ENCODE results near the gene IGSF8.

Gene IGSF8

GRCh38 chr1:160104486-160104885, 6.1 kb upstream of the IGSF8 start:
- no peaks in the 10 kb centered on the region for H3K79me2 ChIP-seq (ENCODE audit: low read length)
- peaks cover 32% of the 10 kb centered on the region for H3K4me1 ChIP-seq (ENCODE audit: low read length)
- no peaks in the 10 kb centered on the region for H4K20me1 ChIP-seq (ENCODE audit: insufficient read depth, low read length)
- TF ChIP-seq EZH2phosphoT487 (IDR thresholded peaks at IDR 0.05; ENCODE audit: low read depth) (no peak), CTCF (IDR thresholded peaks at IDR 0.05; ENCODE audit: low read depth, low read length) (no peak)
- no peak overlapping the region for H2AFZ ChIP-seq (ENCODE audit: low read depth, low read length)
- H3K4me3 ChIP-seq (ENCODE audit: low read length), result no peak overlapping the region
- no peak overlapping the region for H3K9ac ChIP-seq (ENCODE audit: low read length)
- no peaks in the 10 kb centered on the region for H3K9me3 ChIP-seq (ENCODE audit: insufficient read depth, low read length)
- H3K27ac ChIP-seq (ENCODE audit: low read length), result no peak overlapping the region
- H3K27me3 ChIP-seq (ENCODE audit: low read depth, low read length), result peaks cover under 1% of the 10 kb centered on the region; the same call in 1 of the 2 replicates
- no peaks in the 10 kb centered on the region for H3K36me3 ChIP-seq (replicated peaks; ENCODE audit: low read depth, low read length)
- H3K4me2 ChIP-seq (ENCODE audit: low read length), result no peak overlapping the region

- no peak overlapping the region for H2AFZ ChIP-seq (ENCODE audit: low read depth, low read length)
- no peaks in the 10 kb centered on the region for H3K79me2 ChIP-seq (ENCODE audit: low read length)
- no peak overlapping the region for H3K4me2 ChIP-seq (ENCODE audit: low read length)
- H3K27ac ChIP-seq (ENCODE audit: low read length), result no peak overlapping the region
- H3K4me1 ChIP-seq (ENCODE audit: low read length), result peaks cover 32% of the 10 kb centered on the region
- no peaks in the 10 kb centered on the region for H3K27me3 ChIP-seq (ENCODE audit: low read depth, low read length)
- H3K9me3 ChIP-seq (ENCODE audit: insufficient read depth, low read length), result no peaks in the 10 kb centered on the region
- no peaks in the 10 kb centered on the region for H3K36me3 ChIP-seq (replicated peaks; ENCODE audit: low read depth, low read length)
- TF ChIP-seq EZH2phosphoT487 (IDR thresholded peaks at IDR 0.05; ENCODE audit: low read depth) (no peak), CTCF (IDR thresholded peaks at IDR 0.05; ENCODE audit: low read depth, low read length) (no peak)
- no peak overlapping the region for H3K9ac ChIP-seq (ENCODE audit: low read length)
- H4K20me1 ChIP-seq (ENCODE audit: insufficient read depth, low read length), result no peaks in the 10 kb centered on the region
- no peak overlapping the region for H3K4me3 ChIP-seq (ENCODE audit: low read length)
Observed at GRCh38 chr1:160103658-160104408, 5.4 kb upstream of the IGSF8 start.

GRCh38 chr1:160101717-160102522, 3.5 kb upstream of the IGSF8 start:
- no peaks in the 10 kb centered on the region for H3K36me3 ChIP-seq (replicated peaks; ENCODE audit: low read depth, low read length)
- H3K27ac ChIP-seq (ENCODE audit: low read length), result no peak overlapping the region
- H3K4me2 ChIP-seq (ENCODE audit: low read length), result peak overlapping the region; percentile 96
- H3K9ac ChIP-seq (ENCODE audit: low read length), result peak overlapping the region; percentile 56; the same call in 1 of the 2 replicates
- peaks cover 39% of the 10 kb centered on the region for H3K4me1 ChIP-seq (ENCODE audit: low read length)
- H3K4me3 ChIP-seq (ENCODE audit: low read length), result peak overlapping the region; percentile 68; the same call in 1 of the 2 replicates
- H2AFZ ChIP-seq (ENCODE audit: low read depth, low read length), result peak overlapping the region; percentile 96
- no peaks in the 10 kb centered on the region for H3K9me3 ChIP-seq (ENCODE audit: insufficient read depth, low read length)
- no peaks in the 10 kb centered on the region for H3K27me3 ChIP-seq (ENCODE audit: low read depth, low read length)
- TF ChIP-seq EZH2phosphoT487 (IDR thresholded peaks at IDR 0.05; ENCODE audit: low read depth), result no peak
- no peak for TF ChIP-seq CTCF (IDR thresholded peaks at IDR 0.05; ENCODE audit: low read depth, low read length)
- H3K79me2 ChIP-seq (ENCODE audit: low read length), result peaks cover 9% of the 10 kb centered on the region; the same call in 1 of the 2 replicates
- no peaks in the 10 kb centered on the region for H4K20me1 ChIP-seq (ENCODE audit: insufficient read depth, low read length)
